ENCODE measurements around the gene TBRG4.

The TBRG4 gene

GRCh38 chr7:45105588-45106188 lies 5.8 kb downstream of the TBRG4 start:
- no peak overlapping the region for H3K9ac ChIP-seq (ENCODE audit: insufficient read length, low read depth)
- H3K4me3 ChIP-seq (ENCODE audit: insufficient read length, low read depth): no peak overlapping the region
- no peak for TF ChIP-seq SUZ12 (IDR thresholded peaks at IDR 0.05; ENCODE audit: extremely low read depth, insufficient read depth, insufficient read length)
- H3K9me3 ChIP-seq (ENCODE audit: insufficient read depth, low read length): no peaks in the 10 kb centered on the region
- H3K36me3 ChIP-seq (ENCODE audit: insufficient read depth, insufficient read length, low read length): peaks cover 96% of the 10 kb centered on the region
- DNase-seq (ENCODE audit: low read depth, low spot score): no peak
- peaks cover 3% of the 10 kb centered on the region for H3K4me1 ChIP-seq (ENCODE audit: insufficient read depth, insufficient read length)
- no peaks in the 10 kb centered on the region for H3K27me3 ChIP-seq (ENCODE audit: insufficient read depth, insufficient read length)

GRCh38 chr7:45104844-45105587 lies 6.5 kb downstream of the TBRG4 start:
- DNase-seq (ENCODE audit: low read depth, low spot score): no peak
- Histone ChIP-seq H3K9ac (ENCODE audit: insufficient read length, low read depth) (peak overlapping the region; percentile 13), H3K36me3 (ENCODE audit: insufficient read depth, insufficient read length, low read length) (peaks cover 98% of the 10 kb centered on the region), H3K4me3 (ENCODE audit: insufficient read length, low read depth) (no peak overlapping the region), H3K27me3 (ENCODE audit: insufficient read depth, insufficient read length) (no peaks in the 10 kb centered on the region), H3K9me3 (ENCODE audit: insufficient read depth, low read length) (no peaks in the 10 kb centered on the region), H3K4me1 (ENCODE audit: insufficient read depth, insufficient read length) (peaks cover 3% of the 10 kb centered on the region)
- no peak for TF ChIP-seq ZNF274 (IDR thresholded peaks at IDR 0.05; ENCODE audit: low read depth, low read length)
- TF ChIP-seq YY1 (IDR thresholded peaks at IDR 0.05; ENCODE audit: insufficient read depth, insufficient read length): no peak
- no peak for TF ChIP-seq SUZ12 (IDR thresholded peaks at IDR 0.05; ENCODE audit: extremely low read depth, insufficient read depth, insufficient read length)

- Histone ChIP-seq H3K4me3 (ENCODE audit: insufficient read length, low read depth) (no peak overlapping the region), H3K27me3 (ENCODE audit: insufficient read depth, insufficient read length) (no peaks in the 10 kb centered on the region), H3K9ac (ENCODE audit: insufficient read length, low read depth) (peak overlapping the region; percentile 13), H3K36me3 (ENCODE audit: insufficient read depth, insufficient read length, low read length) (peaks cover 100% of the 10 kb centered on the region), H3K9me3 (ENCODE audit: insufficient read depth, low read length) (no peaks in the 10 kb centered on the region), H3K4me1 (ENCODE audit: insufficient read depth, insufficient read length) (peaks cover 3% of the 10 kb centered on the region)
- no peak for TF ChIP-seq ZNF274 (IDR thresholded peaks at IDR 0.05; ENCODE audit: low read depth, low read length)
- TF ChIP-seq SUZ12 (IDR thresholded peaks at IDR 0.05; ENCODE audit: extremely low read depth, insufficient read depth, insufficient read length): no peak
- TF ChIP-seq YY1 (IDR thresholded peaks at IDR 0.05; ENCODE audit: insufficient read depth, insufficient read length): no peak
- DNase-seq (ENCODE audit: low read depth, low spot score): no peak
Measured at GRCh38 chr7:45103958-45104843, 7.3 kb downstream of the TBRG4 start.

GRCh38 chr7:45102785-45103712 lies 8.4 kb downstream of the TBRG4 start:
- H3K9ac ChIP-seq (ENCODE audit: insufficient read length, low read depth): no peak overlapping the region
- H3K27me3 ChIP-seq (ENCODE audit: insufficient read depth, insufficient read length): no peaks in the 10 kb centered on the region
- no peak for TF ChIP-seq YY1 (IDR thresholded peaks at IDR 0.05; ENCODE audit: insufficient read depth, insufficient read length)
- no peak for TF ChIP-seq ZNF274 (IDR thresholded peaks at IDR 0.05; ENCODE audit: low read depth, low read length)
- TF ChIP-seq SUZ12 (IDR thresholded peaks at IDR 0.05; ENCODE audit: extremely low read depth, insufficient read depth, insufficient read length): no peak
- no peak overlapping the region for H3K4me3 ChIP-seq (ENCODE audit: insufficient read length, low read depth)
- H3K36me3 ChIP-seq (ENCODE audit: insufficient read depth, insufficient read length, low read length): peaks cover 100% of the 10 kb centered on the region
- no peaks in the 10 kb centered on the region for H3K9me3 ChIP-seq (ENCODE audit: insufficient read depth, low read length)
- peaks cover under 1% of the 10 kb centered on the region for H3K4me1 ChIP-seq (ENCODE audit: insufficient read depth, insufficient read length)
- no peak for DNase-seq (ENCODE audit: low read depth, low spot score)

GRCh38 chr7:45101748-45102147 lies 9.7 kb downstream of the TBRG4 start:
- no peaks in the 10 kb centered on the region for H3K27me3 ChIP-seq (ENCODE audit: insufficient read depth, insufficient read length)
- no peak overlapping the region for H3K4me3 ChIP-seq (ENCODE audit: insufficient read length, low read depth)
- peaks cover 89% of the 10 kb centered on the region for H3K36me3 ChIP-seq (ENCODE audit: insufficient read depth, insufficient read length, low read length)
- H3K9ac ChIP-seq (ENCODE audit: insufficient read length, low read depth): no peak overlapping the region
- no peaks in the 10 kb centered on the region for H3K4me1 ChIP-seq (ENCODE audit: insufficient read depth, insufficient read length)
- no peaks in the 10 kb centered on the region for H3K9me3 ChIP-seq (ENCODE audit: insufficient read depth, low read length)
- TF ChIP-seq ZNF274 (IDR thresholded peaks at IDR 0.05; ENCODE audit: low read depth, low read length) (no peak), YY1 (IDR thresholded peaks at IDR 0.05; ENCODE audit: insufficient read depth, insufficient read length) (no peak), SUZ12 (IDR thresholded peaks at IDR 0.05; ENCODE audit: extremely low read depth, insufficient read depth, insufficient read length) (no peak)
- DNase-seq (ENCODE audit: low read depth, low spot score): no peak

GRCh38 chr7:45100761-45101480 lies 10.6 kb downstream of the TBRG4 start:
- no peak for TF ChIP-seq YY1 (IDR thresholded peaks at IDR 0.05; ENCODE audit: insufficient read depth, insufficient read length)
- TF ChIP-seq ZNF274 (IDR thresholded peaks at IDR 0.05; ENCODE audit: low read depth, low read length): no peak
- no peak for TF ChIP-seq SUZ12 (IDR thresholded peaks at IDR 0.05; ENCODE audit: extremely low read depth, insufficient read depth, insufficient read length)
- H3K36me3 ChIP-seq (ENCODE audit: insufficient read depth, insufficient read length, low read length): peaks cover 81% of the 10 kb centered on the region
- DNase-seq (ENCODE audit: low read depth, low spot score): no peak
- no peak overlapping the region for H3K9ac ChIP-seq (ENCODE audit: insufficient read length, low read depth)
- no peaks in the 10 kb centered on the region for H3K9me3 ChIP-seq (ENCODE audit: insufficient read depth, low read length)
- H3K4me3 ChIP-seq (ENCODE audit: insufficient read length, low read depth): no peak overlapping the region
- H3K27me3 ChIP-seq (ENCODE audit: insufficient read depth, insufficient read length): no peaks in the 10 kb centered on the region
- no peaks in the 10 kb centered on the region for H3K4me1 ChIP-seq (ENCODE audit: insufficient read depth, insufficient read length)
